Measurements from ENCODE around the gene SETD9.

Gene SETD9

DNA sequence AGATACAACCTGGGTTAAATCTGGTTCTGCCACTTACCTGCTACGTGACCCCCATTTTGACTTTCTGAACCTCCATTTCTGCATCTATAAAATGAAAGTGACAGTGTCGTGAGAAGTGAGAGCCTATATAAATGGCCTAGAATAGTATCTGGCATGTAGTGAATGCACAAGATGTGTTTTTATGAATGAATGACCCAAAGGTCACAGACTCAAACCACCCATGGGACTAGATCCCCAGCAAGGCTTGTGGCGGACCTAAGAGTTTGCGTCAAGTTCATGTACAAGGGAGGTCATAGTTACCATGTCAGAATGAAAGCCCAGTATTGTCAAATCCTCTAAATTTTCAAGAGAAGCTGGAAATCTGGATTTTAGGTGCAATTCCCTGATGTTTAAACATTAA, 11.2 kb upstream of the SETD9 start:
- Histone ChIP-seq H3K9me3 (ENCODE audit: control insufficient read depth in 2 of 2, low read length in 2 of 2) (no peaks in the 10 kb centered on the region), H3K27me3 (ENCODE audit: control insufficient read depth in 2 of 2, insufficient read depth in 2 of 2, low read length in 2 of 2) (no peaks in the 10 kb centered on the region), H3K27ac (ENCODE audit: low read depth in 2 of 2, low read length in 2 of 2) (no peak overlapping the region), H3K9ac (ENCODE audit: low read depth in 1 of 2, low read length in 2 of 2) (no peak overlapping the region), H3K4me3 (ENCODE audit: low read length in 2 of 2) (no peak overlapping the region), H3K36me3 (ENCODE audit: control insufficient read depth in 2 of 2, insufficient read depth in 2 of 2, low read length in 2 of 2) (peaks cover 12 to 16% of the 10 kb centered on the region in 2 donors), H3K4me1 (ENCODE audit: control insufficient read depth in 2 of 2, insufficient read depth in 2 of 2, low read length in 2 of 2) (no peaks in the 10 kb centered on the region)

DNA sequence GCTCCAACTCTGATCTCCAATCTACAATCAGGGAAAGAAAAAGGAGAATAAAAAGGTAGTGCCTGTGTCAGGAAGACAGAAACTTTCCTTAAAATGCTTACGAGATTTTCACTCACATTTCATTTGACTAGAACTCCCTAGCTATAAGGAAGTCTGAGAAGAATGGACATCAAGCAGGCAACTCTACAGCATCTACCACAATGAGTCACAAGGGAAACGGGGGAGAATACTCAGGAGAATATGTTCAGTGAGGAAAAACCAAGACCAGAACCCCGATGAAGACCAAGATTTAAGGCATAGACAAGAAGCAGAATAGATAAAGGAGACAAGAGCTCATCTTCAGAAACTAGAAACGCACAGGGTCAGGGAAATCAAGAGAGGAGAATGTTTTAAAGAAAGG, 9.0 kb upstream of the SETD9 start:
- H3K9me3 ChIP-seq (ENCODE audit: control insufficient read depth in 2 of 2, low read length in 2 of 2): no peaks in the 10 kb centered on the region
- no peak overlapping the region for H3K4me3 ChIP-seq (ENCODE audit: low read length in 2 of 2)
- H3K36me3 ChIP-seq (ENCODE audit: control insufficient read depth in 2 of 2, insufficient read depth in 2 of 2, low read length in 2 of 2): no peaks in the 10 kb centered on the region
- no peaks in the 10 kb centered on the region for H3K27me3 ChIP-seq (ENCODE audit: control insufficient read depth in 2 of 2, insufficient read depth in 2 of 2, low read length in 2 of 2)
- H3K27ac ChIP-seq (ENCODE audit: low read depth in 2 of 2, low read length in 2 of 2): no peak overlapping the region
- H3K4me1 ChIP-seq (ENCODE audit: control insufficient read depth in 2 of 2, insufficient read depth in 2 of 2, low read length in 2 of 2): no peaks in the 10 kb centered on the region
- no peak overlapping the region for H3K9ac ChIP-seq (ENCODE audit: low read depth in 1 of 2, low read length in 2 of 2)

GRCh38 chr5:56900858-56901578, 8.4 kb upstream of the SETD9 start:
- Histone ChIP-seq H3K9ac (ENCODE audit: low read depth in 1 of 2, low read length in 2 of 2) (no peak overlapping the region), H3K9me3 (ENCODE audit: control insufficient read depth in 2 of 2, low read length in 2 of 2) (no peaks in the 10 kb centered on the region), H3K36me3 (ENCODE audit: control insufficient read depth in 2 of 2, insufficient read depth in 2 of 2, low read length in 2 of 2) (no peaks in the 10 kb centered on the region), H3K4me1 (ENCODE audit: control insufficient read depth in 2 of 2, insufficient read depth in 2 of 2, low read length in 2 of 2) (no peaks in the 10 kb centered on the region), H3K4me3 (ENCODE audit: low read length in 2 of 2) (no peak overlapping the region), H3K27ac (ENCODE audit: low read depth in 2 of 2, low read length in 2 of 2) (no peak overlapping the region), H3K27me3 (ENCODE audit: control insufficient read depth in 2 of 2, insufficient read depth in 2 of 2, low read length in 2 of 2) (no peaks in the 10 kb centered on the region)

GRCh38 chr5:56908942-56909293, 478 bp upstream of the SETD9 start:
- H3K9ac ChIP-seq (ENCODE audit: low read depth in 1 of 2, low read length in 2 of 2): peak overlapping the region; percentile 90 to 93
- no peaks in the 10 kb centered on the region for H3K9me3 ChIP-seq (ENCODE audit: control insufficient read depth in 2 of 2, low read length in 2 of 2)
- H3K27me3 ChIP-seq (ENCODE audit: control insufficient read depth in 2 of 2, insufficient read depth in 2 of 2, low read length in 2 of 2): no peaks in the 10 kb centered on the region
- peak overlapping the region; percentile 98 to 99 for H3K27ac ChIP-seq (ENCODE audit: low read depth in 2 of 2, low read length in 2 of 2)
- H3K4me3 ChIP-seq (ENCODE audit: low read length in 2 of 2): peak overlapping the region; percentile 75 to 83
- no peaks in the 10 kb centered on the region for H3K36me3 ChIP-seq (ENCODE audit: control insufficient read depth in 2 of 2, insufficient read depth in 2 of 2, low read length in 2 of 2)
- peaks cover 6 to 11% of the 10 kb centered on the region in 2 donors for H3K4me1 ChIP-seq (ENCODE audit: control insufficient read depth in 2 of 2, insufficient read depth in 2 of 2, low read length in 2 of 2)

- Histone ChIP-seq H3K4me3 (ENCODE audit: low read length in 2 of 2) (peak overlapping the region; percentile 70 to 94), H3K27me3 (ENCODE audit: control insufficient read depth in 2 of 2, insufficient read depth in 2 of 2, low read length in 2 of 2) (no peaks in the 10 kb centered on the region), H3K9me3 (ENCODE audit: control insufficient read depth in 2 of 2, low read length in 2 of 2) (no peaks in the 10 kb centered on the region), H3K27ac (ENCODE audit: low read depth in 2 of 2, low read length in 2 of 2) (peak overlapping the region; percentile 84 to 94), H3K36me3 (ENCODE audit: control insufficient read depth in 2 of 2, insufficient read depth in 2 of 2, low read length in 2 of 2) (no peaks in the 10 kb centered on the region), H3K9ac (ENCODE audit: low read depth in 1 of 2, low read length in 2 of 2) (peak overlapping the region; percentile 80 to 93), H3K4me1 (ENCODE audit: control insufficient read depth in 2 of 2, insufficient read depth in 2 of 2, low read length in 2 of 2) (peaks cover 6 to 11% of the 10 kb centered on the region in 2 donors)
Measured at GRCh38 chr5:56910210-56910965, 992 bp downstream of the SETD9 start.

GRCh38 chr5:56913766-56914165, 4.4 kb downstream of the SETD9 start:
- no peak overlapping the region for H3K9ac ChIP-seq (ENCODE audit: low read depth in 1 of 2, low read length in 2 of 2)
- no peaks in the 10 kb centered on the region for H3K9me3 ChIP-seq (ENCODE audit: control insufficient read depth in 2 of 2, low read length in 2 of 2)
- H3K27ac ChIP-seq (ENCODE audit: low read depth in 2 of 2, low read length in 2 of 2): no peak overlapping the region
- no peaks in the 10 kb centered on the region for H3K27me3 ChIP-seq (ENCODE audit: control insufficient read depth in 2 of 2, insufficient read depth in 2 of 2, low read length in 2 of 2)
- H3K36me3 ChIP-seq (ENCODE audit: control insufficient read depth in 2 of 2, insufficient read depth in 2 of 2, low read length in 2 of 2): peaks cover 0 to 2% of the 10 kb centered on the region in 2 donors
- H3K4me1 ChIP-seq (ENCODE audit: control insufficient read depth in 2 of 2, insufficient read depth in 2 of 2, low read length in 2 of 2): peaks cover 6 to 7% of the 10 kb centered on the region in 2 donors
- H3K4me3 ChIP-seq (ENCODE audit: low read length in 2 of 2): no peak overlapping the region

DNA sequence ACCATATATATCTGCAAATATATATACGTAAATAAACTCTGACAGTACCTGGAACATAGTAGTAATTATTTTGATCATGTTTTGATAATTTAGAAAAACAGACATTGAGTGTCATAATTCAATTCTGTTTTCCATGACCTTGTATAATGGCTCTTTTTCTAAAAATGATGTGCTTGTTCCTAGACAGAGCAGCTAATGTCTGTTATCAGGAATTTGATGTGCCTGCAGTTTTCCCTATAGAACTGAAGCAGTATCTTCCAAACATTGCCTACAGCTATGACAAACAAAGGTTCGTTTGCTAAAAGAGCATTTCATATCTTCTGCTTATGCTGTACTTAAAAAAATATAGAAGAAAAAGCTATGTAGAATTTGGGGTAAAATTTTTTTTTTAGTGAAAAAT, 5.3 kb downstream of the SETD9 start:
- Histone ChIP-seq H3K9me3 (ENCODE audit: control insufficient read depth in 2 of 2, low read length in 2 of 2) (no peaks in the 10 kb centered on the region), H3K4me3 (ENCODE audit: low read length in 2 of 2) (no peak overlapping the region), H3K9ac (ENCODE audit: low read depth in 1 of 2, low read length in 2 of 2) (no peak overlapping the region), H3K27ac (ENCODE audit: low read depth in 2 of 2, low read length in 2 of 2) (no peak overlapping the region), H3K27me3 (ENCODE audit: control insufficient read depth in 2 of 2, insufficient read depth in 2 of 2, low read length in 2 of 2) (no peaks in the 10 kb centered on the region), H3K36me3 (ENCODE audit: control insufficient read depth in 2 of 2, insufficient read depth in 2 of 2, low read length in 2 of 2) (peaks cover 0 to 2% of the 10 kb centered on the region in 2 donors), H3K4me1 (ENCODE audit: control insufficient read depth in 2 of 2, insufficient read depth in 2 of 2, low read length in 2 of 2) (peaks cover 6 to 7% of the 10 kb centered on the region in 2 donors)

- H3K4me1 ChIP-seq (ENCODE audit: control insufficient read depth in 2 of 2, insufficient read depth in 2 of 2, low read length in 2 of 2): no peaks in the 10 kb centered on the region
- H3K9me3 ChIP-seq (ENCODE audit: control insufficient read depth in 2 of 2, low read length in 2 of 2): no peaks in the 10 kb centered on the region
- no peak overlapping the region for H3K4me3 ChIP-seq (ENCODE audit: low read length in 2 of 2)
- H3K9ac ChIP-seq (ENCODE audit: low read depth in 1 of 2, low read length in 2 of 2): no peak overlapping the region
- peaks cover 15 to 16% of the 10 kb centered on the region in 2 donors for H3K36me3 ChIP-seq (ENCODE audit: control insufficient read depth in 2 of 2, insufficient read depth in 2 of 2, low read length in 2 of 2)
- H3K27ac ChIP-seq (ENCODE audit: low read depth in 2 of 2, low read length in 2 of 2): peak overlapping the region in 1 of 2 donors; percentile 9
- H3K27me3 ChIP-seq (ENCODE audit: control insufficient read depth in 2 of 2, insufficient read depth in 2 of 2, low read length in 2 of 2): no peaks in the 10 kb centered on the region
Measured at GRCh38 chr5:56917534-56917933, 8.1 kb downstream of the SETD9 start.

DNA sequence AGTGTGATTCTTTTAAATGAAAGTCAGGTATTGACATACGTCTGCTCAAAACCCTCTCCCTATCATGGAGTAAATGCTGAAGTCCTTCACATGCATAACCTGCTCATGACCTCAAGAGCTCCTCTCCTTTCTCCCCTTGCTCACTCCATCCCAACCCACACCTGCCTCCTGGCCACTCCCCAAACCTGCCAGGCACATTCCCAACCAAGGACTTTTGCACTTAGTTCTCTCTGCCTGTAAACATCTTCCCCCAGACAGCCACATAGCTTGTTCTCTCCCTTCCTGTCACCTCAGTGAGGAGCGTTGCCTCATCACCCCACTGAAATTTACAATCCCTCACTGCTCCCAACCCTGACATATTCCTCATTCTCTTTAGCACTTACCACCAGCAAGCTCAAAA, 8.7 kb downstream of the SETD9 start:
- H3K4me3 ChIP-seq (ENCODE audit: low read length in 2 of 2): no peak overlapping the region
- no peak overlapping the region for H3K9ac ChIP-seq (ENCODE audit: low read depth in 1 of 2, low read length in 2 of 2)
- no peaks in the 10 kb centered on the region for H3K4me1 ChIP-seq (ENCODE audit: control insufficient read depth in 2 of 2, insufficient read depth in 2 of 2, low read length in 2 of 2)
- no peaks in the 10 kb centered on the region for H3K27me3 ChIP-seq (ENCODE audit: control insufficient read depth in 2 of 2, insufficient read depth in 2 of 2, low read length in 2 of 2)
- peak overlapping the region in 1 of 2 donors; percentile 9 for H3K27ac ChIP-seq (ENCODE audit: low read depth in 2 of 2, low read length in 2 of 2)
- H3K36me3 ChIP-seq (ENCODE audit: control insufficient read depth in 2 of 2, insufficient read depth in 2 of 2, low read length in 2 of 2): peaks cover 20 to 21% of the 10 kb centered on the region in 2 donors
- H3K9me3 ChIP-seq (ENCODE audit: control insufficient read depth in 2 of 2, low read length in 2 of 2): no peaks in the 10 kb centered on the region

DNA sequence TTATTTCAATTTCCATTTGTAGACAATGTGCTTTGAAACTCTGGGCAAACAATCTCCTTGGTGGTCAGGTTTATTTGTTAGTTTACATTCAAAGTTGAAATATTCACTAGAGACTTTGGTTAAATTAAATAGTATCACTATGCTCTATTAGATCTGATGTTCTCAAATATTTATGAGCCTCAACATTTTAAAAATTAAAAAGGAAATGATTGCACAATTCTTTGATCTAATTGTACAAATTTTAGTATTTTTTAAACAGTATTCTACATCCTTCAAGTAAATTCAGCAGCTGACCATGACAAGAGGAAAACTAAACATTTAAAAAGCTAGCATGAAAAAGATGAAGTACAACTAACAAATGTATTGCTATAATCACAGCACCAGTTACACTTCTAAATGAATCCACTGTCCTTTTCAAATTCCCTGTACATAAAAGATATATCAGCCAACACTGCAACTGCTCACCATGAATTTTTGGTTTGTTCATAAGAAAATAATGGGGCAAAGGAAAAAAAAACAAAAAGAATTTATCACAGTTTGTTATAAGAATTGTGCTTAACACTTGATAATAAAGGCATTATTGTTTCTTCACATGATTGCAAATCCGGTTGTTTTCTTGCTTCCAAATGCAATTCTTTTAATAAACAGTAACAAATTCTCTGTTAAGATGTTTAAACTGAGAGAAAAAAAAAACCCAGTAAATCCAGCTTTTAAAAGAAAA, 10.7 kb downstream of the SETD9 start:
- Histone ChIP-seq H3K9ac (ENCODE audit: low read depth in 1 of 2, low read length in 2 of 2) (no peak overlapping the region), H3K9me3 (ENCODE audit: control insufficient read depth in 2 of 2, low read length in 2 of 2) (no peaks in the 10 kb centered on the region), H3K27ac (ENCODE audit: low read depth in 2 of 2, low read length in 2 of 2) (no peak overlapping the region), H3K4me3 (ENCODE audit: low read length in 2 of 2) (no peak overlapping the region), H3K4me1 (ENCODE audit: control insufficient read depth in 2 of 2, insufficient read depth in 2 of 2, low read length in 2 of 2) (no peaks in the 10 kb centered on the region), H3K27me3 (ENCODE audit: control insufficient read depth in 2 of 2, insufficient read depth in 2 of 2, low read length in 2 of 2) (no peaks in the 10 kb centered on the region), H3K36me3 (ENCODE audit: control insufficient read depth in 2 of 2, insufficient read depth in 2 of 2, low read length in 2 of 2) (peaks cover 37 to 39% of the 10 kb centered on the region in 2 donors)
